Activated CD8-positive, alpha-beta T cell treated with anti-CD3 and anti-CD28 coated beads, Interleukin-2, amount 10 ng/mL, durations not matched to agents 7 days and 5 days (primary cell): ENCODE results near the gene CROCC. TPM values are rescaled to one million over a fixed set of nuclear protein-coding genes. Genes with fewer than 3 reads are reported as not detected.
A peak's percentile ranks its signal among the peaks of the same experiment; 100 is the strongest.

Experiments used
- ATAC-seq: fragments of 150-1000 bp; cut with Tn5 transposase; one replicate; pipeline ENCODE4 v1.10.0; 2021; ENCODE audit warnings: moderate library complexity
- CTCF ChIA-PET: fragments of 350-600 bp; sonication (Branson Sonifier 250); formaldehyde crosslinking; loops from one replicate; lab custom pipeline; 2021; ENCODE audit warnings: antibody characterized with exemption; lab: Charles Lee
- POLR2A ChIA-PET: fragments of 350-600 bp; sonication (Branson Sonifier 250); formaldehyde crosslinking; loops from one replicate; lab custom pipeline; 2021; ENCODE audit warnings: antibody characterized with exemption; lab: Charles Lee
- DNase-seq: peaks from one replicate; pipeline ENCODE4 v3.0.0-alpha.2; 2020
- H3K27ac Mint-ChIP-seq: one replicate; pipeline ENCODE4 v1.8.0; 2021; ENCODE audit warnings: mild to moderate bottlenecking, mixed read lengths
- H3K27me3 Mint-ChIP-seq: one replicate; pipeline ENCODE4 v1.8.0; 2021; ENCODE audit warnings: low read depth, mixed read lengths
- H3K36me3 Mint-ChIP-seq: one replicate; pipeline ENCODE4 v1.8.0; 2021; ENCODE audit warnings: low read depth, mixed read lengths
- H3K4me1 Mint-ChIP-seq: one replicate; pipeline ENCODE4 v1.8.0; 2021; ENCODE audit warnings: low read depth, mixed read lengths
- H3K4me3 Mint-ChIP-seq: one replicate; pipeline ENCODE4 v1.8.0; 2021; ENCODE audit warnings: mild to moderate bottlenecking, mixed read lengths
- H3K9me3 Mint-ChIP-seq: one replicate; pipeline ENCODE4 v1.8.0; 2022; ENCODE audit warnings: mixed read lengths; ENCODE audit not compliant: insufficient read depth
- total RNA-seq, 2 experiments: library from RNA; stranded (reverse); gene quantifications; one replicate each; pipeline ENCODE4 v1.2.3, GENCODE V29; 2021

The CROCC gene
- total RNA-seq, 2 experiments from 2014 or later: 31.7 to 33.1 TPM

DNA sequence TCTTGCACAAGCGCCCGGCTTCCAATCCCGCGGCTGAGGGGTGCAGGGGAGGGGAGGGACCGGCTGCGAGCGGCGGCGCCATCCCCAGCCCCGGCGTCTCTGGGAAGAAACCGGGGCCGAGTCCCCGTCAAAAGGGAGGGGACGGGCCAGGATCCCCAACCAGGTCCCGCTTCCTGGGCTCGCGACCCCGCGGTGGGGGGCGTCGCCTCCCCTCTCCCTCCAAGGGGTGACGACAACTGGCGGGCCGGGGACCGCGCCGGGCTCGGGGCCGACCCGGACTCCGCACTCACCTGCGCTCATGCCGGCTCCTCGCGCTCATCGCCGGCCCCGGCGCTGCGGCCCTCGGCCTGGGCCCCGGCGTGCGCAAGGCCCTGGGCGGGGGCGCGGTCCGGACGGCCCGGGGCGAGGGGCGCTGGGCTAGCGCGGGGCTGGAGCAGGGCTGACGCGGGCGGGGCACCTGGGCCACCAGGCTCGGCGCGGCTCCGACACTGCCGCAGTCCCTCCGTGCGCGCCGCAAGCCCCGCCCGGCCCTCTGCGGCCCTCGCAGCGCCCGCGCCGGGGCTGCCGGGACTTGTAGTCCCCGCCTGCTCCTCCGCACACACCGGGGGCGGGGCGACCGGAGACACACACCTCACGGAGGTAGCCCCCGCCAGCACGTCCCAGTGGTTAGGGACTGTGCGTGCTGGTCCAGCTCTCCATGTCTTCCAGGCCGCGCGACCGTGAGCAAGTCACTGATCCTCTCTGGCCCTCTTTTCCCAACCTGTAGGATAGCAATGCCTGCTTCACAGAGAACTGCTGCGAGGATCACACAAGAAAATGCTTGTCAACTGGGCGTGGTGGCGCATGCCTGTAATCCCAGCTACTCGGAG lies 89.9 kb downstream of the CROCC start, which contains the start of gene ATP13A2:
TSS of gene ATP13A2 (minus strand) at position 490 of the 869 bp plus-strand sequence. CDS start at position 300, 190 bp downstream.
- H3K4me3 Mint-ChIP-seq: peak within 1 kb of the TSS; percentile 85
- ATAC-seq: peak; percentile 98
- H3K36me3 Mint-ChIP-seq: no peaks in the 10 kb centered on the region
- peaks cover 4% of the 10 kb centered on the region for H3K27me3 Mint-ChIP-seq
- peak within 1 kb of the TSS; percentile 63 for H3K27ac Mint-ChIP-seq
- no peaks in the 10 kb centered on the region for H3K9me3 Mint-ChIP-seq
- DNase-seq: peak; percentile 89
- H3K4me1 Mint-ChIP-seq: peaks cover 44% of the 10 kb centered on the region
- CTCF ChIA-PET: interaction anchor here (1.3 kb wide), 1 partner anchor 11 kb away, joined by 3 read pairs; no protein-coding TSS in a partner anchor
- POLR2A ChIA-PET: no interaction called here

DNA sequence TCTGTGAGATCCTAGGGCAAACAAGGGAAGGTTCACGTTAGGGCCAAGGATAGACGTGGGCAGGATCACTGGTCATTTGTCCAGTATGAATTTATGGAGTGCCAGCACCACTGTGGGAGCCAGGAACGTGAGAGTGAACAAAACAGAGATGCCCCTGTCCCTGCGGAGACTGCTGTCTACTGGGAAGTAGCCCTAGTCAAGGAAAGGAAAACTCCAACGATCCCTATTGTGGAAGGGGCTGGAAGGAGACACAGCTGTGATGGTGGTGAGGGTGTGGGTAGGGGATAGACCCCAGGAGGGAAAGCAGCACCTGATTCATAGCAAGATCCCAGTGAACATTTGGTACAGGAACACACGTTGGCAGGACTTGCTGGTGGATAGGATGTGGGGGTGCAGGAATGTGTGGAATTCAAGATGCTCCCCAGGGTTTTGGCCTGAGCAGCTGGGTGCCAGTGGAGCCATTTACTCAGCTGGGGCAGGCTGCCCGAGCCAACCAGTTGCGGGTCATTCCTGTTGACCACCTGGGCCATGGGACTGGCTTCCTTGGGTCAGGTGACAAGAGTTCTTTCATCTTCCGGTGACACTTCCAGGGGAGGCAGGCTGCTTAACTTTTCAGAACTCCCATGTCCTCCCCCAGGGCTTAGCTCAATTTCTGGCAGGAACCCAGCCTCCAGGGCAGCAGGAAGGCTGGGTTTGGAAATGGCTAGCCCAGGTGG lies 91.2 kb downstream of the CROCC start:
- DNase-seq: no peak
- ChIA-PET POLR2A (no interaction called here), CTCF (interaction anchor here (1.2 to 1.3 kb wide), 2 partner anchors 10 to 61 kb away, joined by 3 read pairs; no protein-coding TSS in a partner anchor)
- peaks cover 44% of the 10 kb centered on the region for H3K4me1 Mint-ChIP-seq
- H3K27ac Mint-ChIP-seq: no peak overlapping the region
- no peak for ATAC-seq
- peaks cover 3% of the 10 kb centered on the region for H3K36me3 Mint-ChIP-seq
- peaks cover 4% of the 10 kb centered on the region for H3K27me3 Mint-ChIP-seq
- H3K4me3 Mint-ChIP-seq: no peak overlapping the region
- no peaks in the 10 kb centered on the region for H3K9me3 Mint-ChIP-seq

DNA sequence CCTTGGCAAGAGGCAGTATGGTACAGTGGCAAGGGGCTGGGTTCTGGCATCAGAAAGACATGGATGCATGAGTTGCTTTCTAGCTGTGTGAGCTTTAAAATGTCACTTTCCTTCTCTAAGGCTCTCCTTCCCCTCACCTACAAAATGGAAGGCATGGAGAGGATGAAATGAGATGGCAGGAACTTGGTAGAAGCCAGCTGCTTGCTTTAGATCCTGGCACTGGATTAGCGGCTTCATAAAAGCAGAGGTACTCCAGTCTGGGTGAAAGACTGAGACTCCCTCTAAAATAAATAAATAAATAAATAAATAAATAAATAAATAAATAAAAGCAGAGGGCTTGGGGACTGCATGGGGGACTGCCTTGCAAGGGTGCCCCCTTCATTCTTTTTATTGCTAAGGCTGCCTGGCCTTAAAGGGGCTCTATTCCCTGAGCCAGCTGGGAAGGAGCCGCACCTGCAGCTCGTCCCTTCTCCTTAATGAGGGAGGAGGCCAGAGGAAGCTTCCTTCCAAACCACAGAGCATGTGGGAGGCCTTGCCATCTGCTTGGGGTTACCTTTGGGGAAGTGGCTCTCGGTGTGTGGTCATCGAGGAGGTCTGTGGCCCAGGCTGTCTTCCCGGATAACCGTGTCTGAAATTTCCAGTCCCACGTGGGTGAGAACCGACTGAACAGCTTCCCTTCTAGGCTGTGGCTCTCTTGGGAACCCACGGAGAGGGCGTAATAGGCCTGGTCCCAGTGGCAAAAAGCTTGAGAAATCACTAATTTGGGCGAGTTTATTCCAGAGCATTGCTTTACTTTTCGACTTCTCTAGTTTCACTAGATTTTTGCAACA lies 92.0 kb downstream of the CROCC start:
- Mint-ChIP-seq H3K9me3 (no peaks in the 10 kb centered on the region), H3K4me3 (no peak overlapping the region), H3K36me3 (peaks cover 9% of the 10 kb centered on the region), H3K27ac (no peak overlapping the region), H3K27me3 (peaks cover 4% of the 10 kb centered on the region), H3K4me1 (peaks cover 47% of the 10 kb centered on the region)
- ChIA-PET CTCF (interaction anchor here (1.2 kb wide), 1 partner anchor 62 kb away, joined by 3 read pairs; no protein-coding TSS in a partner anchor), POLR2A (interaction anchor here (0.6 kb wide), 1 partner anchor 36 kb away, joined by 3 read pairs; no protein-coding TSS in a partner anchor)
- DNase-seq (no peak), ATAC-seq (no peak)

DNA sequence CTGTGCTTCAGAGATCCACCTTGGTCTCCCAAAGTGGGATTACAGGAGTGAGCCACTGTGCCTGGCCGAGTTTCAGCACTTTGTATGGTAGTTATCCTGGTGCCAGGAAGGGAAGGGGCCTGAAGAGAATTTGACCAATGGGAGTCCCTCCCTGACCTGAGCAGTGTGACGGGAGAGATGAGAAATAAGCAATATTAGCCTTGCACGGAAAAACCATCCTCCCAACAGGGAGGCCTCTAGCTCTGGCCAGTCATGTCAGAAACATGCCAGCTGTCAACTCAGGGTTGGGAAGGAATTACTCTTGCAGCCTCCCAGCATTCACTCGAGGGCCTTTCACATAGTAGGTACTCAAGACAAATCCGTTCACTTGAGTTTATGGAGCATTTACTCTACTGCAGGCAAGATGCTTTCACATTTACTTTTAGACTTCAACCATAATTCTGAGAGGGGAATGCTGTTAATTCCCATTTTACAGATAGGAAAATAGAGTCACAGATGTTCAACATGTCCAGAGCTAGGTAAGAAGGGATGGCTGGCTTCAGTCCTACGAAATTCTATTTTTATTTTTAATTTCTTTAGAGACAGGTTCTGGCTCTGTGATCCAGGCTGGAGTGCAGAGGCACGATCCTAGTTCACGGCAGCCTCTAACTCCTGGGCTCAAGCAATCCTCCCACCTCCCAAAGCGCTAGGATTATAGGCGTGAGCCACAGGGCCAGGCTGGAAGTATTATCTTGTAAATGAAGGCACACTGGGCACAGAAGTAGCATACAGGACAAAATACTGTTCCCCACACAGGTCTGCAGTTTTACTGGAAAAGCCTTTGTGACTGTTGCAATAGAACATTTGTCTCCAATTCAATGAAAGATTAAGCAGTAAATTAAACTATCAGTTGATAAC lies 93.2 kb downstream of the CROCC start:
- POLR2A ChIA-PET: interaction anchor here (0.6 kb wide), 1 partner anchor 37 kb away, joined by 3 read pairs; no protein-coding TSS in a partner anchor
- peaks cover 20% of the 10 kb centered on the region for H3K36me3 Mint-ChIP-seq
- no peak overlapping the region for H3K27ac Mint-ChIP-seq
- no peak overlapping the region for H3K4me3 Mint-ChIP-seq
- no peaks in the 10 kb centered on the region for H3K9me3 Mint-ChIP-seq
- ATAC-seq (no peak), DNase-seq (no peak)
- peaks cover 50% of the 10 kb centered on the region for H3K4me1 Mint-ChIP-seq
- peaks cover 4% of the 10 kb centered on the region for H3K27me3 Mint-ChIP-seq
- CTCF ChIA-PET: no interaction called here

DNA sequence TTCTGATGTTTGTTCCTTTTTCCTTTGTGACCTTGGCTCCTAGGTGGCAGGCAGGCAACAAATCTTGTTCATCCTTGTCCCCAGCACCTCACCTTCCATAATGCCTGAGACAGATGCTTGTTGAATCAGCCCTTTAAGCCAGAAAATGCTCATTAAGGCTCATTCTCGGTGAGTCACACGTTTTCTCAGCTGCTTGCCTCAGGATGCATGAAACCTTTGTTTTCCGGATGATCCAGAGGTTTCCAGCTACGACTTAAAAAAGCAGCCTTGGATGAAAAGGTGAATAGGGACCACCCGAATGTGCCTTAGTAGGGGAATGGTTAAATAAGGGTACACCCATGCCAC lies 94.6 kb downstream of the CROCC start:
- Mint-ChIP-seq H3K27ac (no peak overlapping the region), H3K4me1 (peaks cover 38% of the 10 kb centered on the region), H3K4me3 (no peak overlapping the region), H3K27me3 (peaks cover 4% of the 10 kb centered on the region), H3K9me3 (no peaks in the 10 kb centered on the region), H3K36me3 (peaks cover 31% of the 10 kb centered on the region)
- CTCF ChIA-PET: no interaction called here
- POLR2A ChIA-PET: no interaction called here
- no peak for ATAC-seq
- no peak for DNase-seq

DNA sequence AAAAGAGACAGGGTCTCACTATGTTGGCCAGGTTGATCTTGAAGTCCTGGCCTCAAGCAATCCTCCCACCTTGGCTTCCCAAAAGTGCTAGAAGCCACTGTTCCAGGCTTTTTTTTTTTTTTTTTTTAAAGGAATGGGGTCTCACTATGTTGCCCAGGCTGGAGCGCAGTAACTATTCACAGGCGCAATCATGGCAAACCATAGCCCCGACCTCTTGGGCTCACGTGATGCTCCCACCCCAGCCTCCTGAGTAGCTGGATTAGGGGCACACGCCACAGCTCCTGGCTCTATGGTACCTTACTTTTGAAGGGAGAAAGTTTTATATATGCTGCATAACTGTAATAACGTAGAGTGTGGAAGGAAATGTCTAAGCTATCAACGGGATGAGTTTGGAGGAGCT lies 95.7 kb downstream of the CROCC start:
- CTCF ChIA-PET: no interaction called here
- no peaks in the 10 kb centered on the region for H3K9me3 Mint-ChIP-seq
- peaks cover 31% of the 10 kb centered on the region for H3K36me3 Mint-ChIP-seq
- no peak overlapping the region for H3K4me3 Mint-ChIP-seq
- no peak overlapping the region for H3K27ac Mint-ChIP-seq
- POLR2A ChIA-PET: no interaction called here
- ATAC-seq (no peak), DNase-seq (no peak)
- H3K27me3 Mint-ChIP-seq: peaks cover 4% of the 10 kb centered on the region
- peaks cover 31% of the 10 kb centered on the region for H3K4me1 Mint-ChIP-seq

DNA sequence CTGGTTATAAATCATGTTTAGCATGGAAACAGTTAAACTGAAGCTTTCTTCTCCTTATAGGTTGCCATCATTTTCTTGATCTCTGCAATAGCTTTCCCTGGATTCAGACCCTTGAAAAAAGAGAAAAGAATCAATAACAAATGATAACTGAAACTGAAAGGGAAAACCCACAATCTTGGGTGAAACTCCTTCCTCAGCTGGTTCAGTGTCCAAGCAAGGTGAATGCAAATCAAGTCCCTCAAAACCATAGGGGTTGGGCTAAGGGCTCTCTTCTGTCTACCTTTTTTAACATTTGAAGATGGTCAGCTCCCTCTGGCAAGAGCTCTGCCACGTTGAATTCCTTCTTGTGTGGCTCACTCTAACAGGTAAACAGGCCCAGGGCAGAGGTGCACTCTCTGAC lies 97.1 kb downstream of the CROCC start:
- Mint-ChIP-seq H3K4me1 (peaks cover 19% of the 10 kb centered on the region), H3K27me3 (no peaks in the 10 kb centered on the region), H3K36me3 (peaks cover 37% of the 10 kb centered on the region), H3K27ac (peak overlapping the region; percentile 30), H3K9me3 (no peaks in the 10 kb centered on the region), H3K4me3 (no peak overlapping the region)
- no peak for DNase-seq
- ATAC-seq: no peak
- ChIA-PET POLR2A (interaction anchor here (0.9 kb wide), 1 partner anchor 36 kb away, joined by 4 read pairs; no protein-coding TSS in a partner anchor), CTCF (interaction anchor here (1.2 to 1.3 kb wide), 2 partner anchors 10 to 27 kb away, joined by 4 read pairs; no protein-coding TSS in a partner anchor)

DNA sequence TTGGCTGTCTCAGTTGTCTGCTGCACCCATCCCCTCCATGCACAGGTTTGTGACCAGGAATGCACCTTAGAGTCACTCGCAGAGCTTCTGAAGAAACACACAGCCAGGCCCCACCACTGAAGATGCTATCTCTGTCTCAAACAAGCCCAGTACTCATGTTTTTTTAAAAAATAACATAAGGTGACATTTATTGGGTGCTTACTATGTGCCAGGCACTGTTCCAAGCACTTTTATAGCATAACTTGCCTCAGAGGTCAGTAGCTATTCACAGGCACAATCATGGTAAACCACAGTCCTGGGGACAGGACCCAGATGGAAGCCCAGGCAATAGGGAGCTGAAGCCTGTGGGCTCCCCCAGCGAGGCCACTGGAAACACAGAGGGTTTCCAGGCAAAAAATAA lies 98.8 kb downstream of the CROCC start:
- H3K4me3 Mint-ChIP-seq: no peak overlapping the region
- H3K4me1 Mint-ChIP-seq: peaks cover 18% of the 10 kb centered on the region
- ChIA-PET CTCF (interaction anchor here (0.5 to 1.5 kb wide), 4 partner anchors 11 to 39 kb away, joined by 3 to 5 read pairs (median 4); no protein-coding TSS in a partner anchor), POLR2A (no interaction called here)
- ATAC-seq (no peak), DNase-seq (no peak)
- H3K27ac Mint-ChIP-seq: no peak overlapping the region
- H3K36me3 Mint-ChIP-seq: peaks cover 46% of the 10 kb centered on the region
- no peaks in the 10 kb centered on the region for H3K27me3 Mint-ChIP-seq
- H3K9me3 Mint-ChIP-seq: no peaks in the 10 kb centered on the region

DNA sequence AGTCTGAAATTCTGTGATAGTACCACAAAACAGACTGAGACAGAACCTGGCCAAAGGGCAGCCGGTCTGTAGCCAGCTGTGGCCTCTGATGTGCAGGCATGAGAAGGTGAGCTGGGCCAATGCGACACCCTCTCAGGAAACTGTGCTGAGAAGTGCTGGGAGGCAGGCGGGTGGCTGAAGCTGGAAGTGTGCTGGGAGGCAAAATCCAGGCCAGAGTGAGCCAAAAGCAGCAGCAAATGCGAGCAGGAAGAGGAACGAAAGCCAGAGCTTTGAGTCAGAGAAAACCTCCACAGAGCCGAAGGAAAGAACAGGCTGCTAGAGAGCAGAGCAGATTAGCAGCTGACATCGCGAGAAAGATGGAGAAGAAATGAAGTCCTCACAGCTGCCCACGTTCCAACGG lies 100.2 kb downstream of the CROCC start:
- peaks cover 49% of the 10 kb centered on the region for H3K36me3 Mint-ChIP-seq
- H3K4me1 Mint-ChIP-seq: peaks cover 18% of the 10 kb centered on the region
- ATAC-seq (no peak), DNase-seq (no peak)
- no peaks in the 10 kb centered on the region for H3K9me3 Mint-ChIP-seq
- no peak overlapping the region for H3K27ac Mint-ChIP-seq
- ChIA-PET CTCF (interaction anchor here (1.5 kb wide), 1 partner anchor 14 kb away, joined by 5 read pairs; no protein-coding TSS in a partner anchor), POLR2A (interaction anchor here (1.1 kb wide), 1 partner anchor 117 kb away, joined by 3 read pairs; no protein-coding TSS in a partner anchor)
- no peak overlapping the region for H3K4me3 Mint-ChIP-seq
- no peaks in the 10 kb centered on the region for H3K27me3 Mint-ChIP-seq
